ENCODE measurements around the gene DMRTC2.

DMRTC2 gene

DNA sequence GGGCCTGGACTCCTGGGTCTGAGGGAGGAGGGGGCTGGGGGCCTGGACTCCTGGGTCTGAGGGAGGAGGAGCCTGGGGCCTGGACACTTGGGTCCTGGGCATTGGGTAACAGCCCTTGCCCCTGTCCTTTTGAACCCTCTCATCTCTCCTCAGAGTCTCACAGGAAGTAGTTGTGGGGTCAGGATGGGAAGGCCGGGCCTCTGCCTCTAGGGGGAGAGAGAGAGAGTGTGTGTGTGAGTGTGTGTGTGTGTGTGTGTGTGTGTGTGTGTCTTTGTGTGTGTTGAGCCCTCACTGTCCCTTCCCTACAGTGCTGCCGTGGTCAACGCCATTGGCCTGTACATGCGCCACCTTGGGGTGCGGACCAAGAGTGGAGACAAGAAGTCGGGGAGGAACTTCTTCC is 49.1 kb downstream of the DMRTC2 start:
- intact Hi-C loops (cut with DNase I; ENCODE audit: low total_unique reads) = no loop called here
- Histone ChIP-seq H3K27me3 (no peaks in the 10 kb centered on the region), H3K4me3 (no peak overlapping the region), H3K36me3 (peaks cover 39 to 93% (median 62%) of the 10 kb centered on the region in 3 donors), H3K4me1 (no peaks in the 10 kb centered on the region), H3K9me3 (no peaks in the 10 kb centered on the region), H3K27ac (no peak overlapping the region)
- DNase-seq = no peak
- TF ChIP-seq, protein P1, sequence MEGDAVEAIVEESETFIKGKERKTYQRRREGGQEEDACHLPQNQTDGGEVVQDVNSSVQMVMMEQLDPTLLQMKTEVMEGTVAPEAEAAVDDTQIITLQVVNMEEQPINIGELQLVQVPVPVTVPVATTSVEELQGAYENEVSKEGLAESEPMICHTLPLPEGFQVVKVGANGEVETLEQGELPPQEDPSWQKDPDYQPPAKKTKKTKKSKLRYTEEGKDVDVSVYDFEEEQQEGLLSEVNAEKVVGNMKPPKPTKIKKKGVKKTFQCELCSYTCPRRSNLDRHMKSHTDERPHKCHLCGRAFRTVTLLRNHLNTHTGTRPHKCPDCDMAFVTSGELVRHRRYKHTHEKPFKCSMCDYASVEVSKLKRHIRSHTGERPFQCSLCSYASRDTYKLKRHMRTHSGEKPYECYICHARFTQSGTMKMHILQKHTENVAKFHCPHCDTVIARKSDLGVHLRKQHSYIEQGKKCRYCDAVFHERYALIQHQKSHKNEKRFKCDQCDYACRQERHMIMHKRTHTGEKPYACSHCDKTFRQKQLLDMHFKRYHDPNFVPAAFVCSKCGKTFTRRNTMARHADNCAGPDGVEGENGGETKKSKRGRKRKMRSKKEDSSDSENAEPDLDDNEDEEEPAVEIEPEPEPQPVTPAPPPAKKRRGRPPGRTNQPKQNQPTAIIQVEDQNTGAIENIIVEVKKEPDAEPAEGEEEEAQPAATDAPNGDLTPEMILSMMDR (IDR thresholded peaks at IDR 0.05) = no peak

DNA sequence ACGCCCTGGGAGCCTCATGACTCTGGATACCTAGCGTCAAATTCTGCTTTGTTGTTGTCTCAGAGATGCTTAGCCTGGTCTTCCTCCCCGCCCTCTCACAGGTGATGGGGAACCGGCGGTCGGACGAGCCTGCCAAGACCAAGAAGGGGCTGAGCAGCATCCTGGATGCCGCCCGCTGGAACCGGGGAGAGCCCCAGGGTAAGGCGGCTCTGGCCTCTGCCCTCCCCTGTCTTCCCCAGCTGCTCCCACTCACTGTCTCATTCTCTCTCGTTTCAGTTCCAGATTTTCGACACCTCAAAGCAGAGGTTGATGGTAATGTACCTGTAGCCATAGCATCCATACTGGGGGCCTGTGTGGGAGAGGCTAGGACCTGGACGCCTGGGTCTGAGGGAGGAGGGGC is 49.5 kb downstream of the DMRTC2 start:
- Histone ChIP-seq H3K36me3 (peaks cover 40 to 93% (median 61%) of the 10 kb centered on the region in 3 donors), H3K9me3 (no peaks in the 10 kb centered on the region), H3K27ac (no peak overlapping the region), H3K4me1 (no peaks in the 10 kb centered on the region), H3K27me3 (no peaks in the 10 kb centered on the region), H3K4me3 (no peak overlapping the region)
- intact Hi-C loops (cut with DNase I; ENCODE audit: low total_unique reads) = no loop called here
- TF ChIP-seq, protein P1 (IDR thresholded peaks at IDR 0.05) = no peak
- no peak for DNase-seq

DNA sequence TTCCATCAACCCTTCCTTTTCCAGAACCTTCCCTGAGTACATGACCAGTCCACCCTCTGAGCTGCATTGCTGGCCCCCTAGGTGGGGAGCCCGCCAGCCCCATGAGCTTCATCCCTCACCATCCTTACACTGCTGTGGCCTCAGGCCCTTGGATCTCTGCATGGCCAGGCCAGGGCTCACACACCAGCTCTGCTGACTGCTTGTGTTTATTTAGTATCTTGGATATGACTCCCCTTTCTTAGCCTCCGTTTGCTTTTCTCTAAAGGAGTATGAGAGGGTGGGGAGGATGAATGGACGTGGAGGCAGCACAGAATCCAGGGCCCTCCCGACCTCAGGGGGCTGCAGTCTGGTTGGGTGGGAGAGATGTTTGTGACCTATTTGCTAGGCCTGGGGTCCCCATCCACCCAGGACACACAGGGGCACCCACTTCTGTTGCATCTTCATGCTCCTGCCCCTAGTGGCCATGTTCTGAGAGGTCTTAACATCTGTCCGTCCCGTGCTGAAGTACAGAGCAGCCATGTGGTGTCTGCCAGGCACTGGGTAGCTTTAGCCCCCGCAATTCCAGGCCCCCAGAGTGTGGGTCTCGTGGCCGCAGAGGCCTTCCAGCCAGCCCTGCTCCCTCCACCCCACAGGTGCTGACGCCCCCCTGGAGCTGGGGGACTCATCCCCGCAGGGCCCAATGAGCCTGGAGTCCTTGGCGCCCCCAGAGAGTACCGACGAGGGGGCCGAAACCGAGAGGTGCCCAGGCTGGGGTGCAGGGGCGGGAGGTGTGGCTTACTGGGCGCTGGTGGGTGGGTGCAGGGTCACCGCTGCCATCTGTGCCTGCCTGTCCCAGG is 51.1 kb downstream of the DMRTC2 start:
- Histone ChIP-seq H3K27me3 (no peaks in the 10 kb centered on the region), H3K4me3 (no peak overlapping the region), H3K4me1 (no peaks in the 10 kb centered on the region), H3K27ac (no peak overlapping the region), H3K9me3 (no peaks in the 10 kb centered on the region), H3K36me3 (peaks cover 49 to 93% (median 69%) of the 10 kb centered on the region in 3 donors)
- intact Hi-C loops (cut with DNase I; ENCODE audit: low total_unique reads) = no loop called here
- no peak for DNase-seq
- TF ChIP-seq, protein P1 (IDR thresholded peaks at IDR 0.05) = no peak

DNA sequence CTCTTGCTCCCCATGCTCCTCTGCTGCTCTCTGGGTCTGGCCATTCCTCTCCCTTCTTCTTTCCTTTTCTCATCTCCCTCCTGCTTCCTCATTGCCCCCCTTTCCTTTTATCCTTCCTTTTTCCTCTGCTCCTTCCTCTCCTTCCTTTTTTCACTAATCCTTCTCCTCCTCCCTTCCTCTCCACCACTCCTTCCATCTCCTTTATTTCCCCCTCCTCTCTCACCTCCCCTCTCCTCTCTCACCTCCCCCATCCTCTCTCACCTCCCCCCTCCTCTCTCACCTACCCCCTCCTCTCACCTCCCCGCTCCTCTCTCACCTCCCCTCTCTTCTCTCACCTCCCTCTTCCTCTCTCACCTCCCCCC is 51.7 kb downstream of the DMRTC2 start:
- no peak overlapping the region for H3K27ac ChIP-seq
- no peaks in the 10 kb centered on the region for H3K4me1 ChIP-seq
- H3K27me3 ChIP-seq = no peaks in the 10 kb centered on the region
- peaks cover 55 to 93% (median 74%) of the 10 kb centered on the region in 3 donors for H3K36me3 ChIP-seq
- intact Hi-C loops (cut with DNase I; ENCODE audit: low total_unique reads) = no loop called here
- no peak for DNase-seq
- no peaks in the 10 kb centered on the region for H3K9me3 ChIP-seq
- TF ChIP-seq, protein P1 (IDR thresholded peaks at IDR 0.05) = no peak
- no peak overlapping the region for H3K4me3 ChIP-seq

DNA sequence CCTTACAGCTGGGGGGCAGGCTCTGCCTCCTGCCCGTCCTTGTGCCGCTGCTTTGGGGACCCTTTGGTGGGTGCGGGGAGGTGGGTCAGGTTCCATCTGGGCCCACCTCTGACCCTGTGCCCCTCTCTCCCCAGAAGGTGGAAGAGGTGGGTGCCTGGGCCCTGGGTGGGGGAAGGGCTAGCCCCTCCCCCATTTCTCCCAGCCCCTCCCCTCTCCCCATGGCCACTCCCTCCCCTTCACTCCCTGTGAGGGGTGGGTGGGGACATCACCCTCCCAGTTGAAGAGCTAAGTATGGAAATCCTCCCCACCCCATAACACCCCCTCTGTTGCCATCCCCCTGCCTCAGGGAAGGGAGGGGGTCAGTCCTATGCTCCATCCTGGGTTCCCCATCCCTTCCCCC is 52.3 kb downstream of the DMRTC2 start:
- Histone ChIP-seq H3K4me3 (no peak overlapping the region), H3K9me3 (no peaks in the 10 kb centered on the region), H3K36me3 (peaks cover 61 to 93% (median 78%) of the 10 kb centered on the region in 3 donors), H3K4me1 (no peaks in the 10 kb centered on the region), H3K27ac (no peak overlapping the region), H3K27me3 (no peaks in the 10 kb centered on the region)
- no peak for DNase-seq
- TF ChIP-seq, protein P1 (IDR thresholded peaks at IDR 0.05) = no peak
- intact Hi-C loops (cut with DNase I; ENCODE audit: low total_unique reads) = no loop called here

Measured in tibial artery (tissue), 4 donors.